Activated naive CD4-positive, alpha-beta T cell (primary cell): ENCODE measurements around the gene GGNBP2.
"Not testable (repeated sequence)": the region's sequence is repeated elsewhere in the genome, so short reads cannot be mapped to it uniquely, and the experiment has no call there.

ENCODE experiments used
- DNase-seq, 4 experiments: peaks; one replicate each; lab custom pipeline; 2025; lab: John Stamatoyannopoulos, UW

Gene GGNBP2

GRCh38 chr17:36600936-36601302 lies 56.2 kb downstream of the GGNBP2 start:
- DNase-seq, result no peak

GRCh38 chr17:36601303-36602029 lies 56.7 kb downstream of the GGNBP2 start, which contains the start of gene MRM1:
Gene MRM1, plus strand, starts transcription at chr17:36601583. Its CDS starts 228 bp downstream, at chr17:36601811.
- DNase-seq, result peak; percentile 71 to 84 (median 74)

- no peak for DNase-seq
Measured at GRCh38 chr17:36602030-36602748, 57.5 kb downstream of the GGNBP2 start.

DNA sequence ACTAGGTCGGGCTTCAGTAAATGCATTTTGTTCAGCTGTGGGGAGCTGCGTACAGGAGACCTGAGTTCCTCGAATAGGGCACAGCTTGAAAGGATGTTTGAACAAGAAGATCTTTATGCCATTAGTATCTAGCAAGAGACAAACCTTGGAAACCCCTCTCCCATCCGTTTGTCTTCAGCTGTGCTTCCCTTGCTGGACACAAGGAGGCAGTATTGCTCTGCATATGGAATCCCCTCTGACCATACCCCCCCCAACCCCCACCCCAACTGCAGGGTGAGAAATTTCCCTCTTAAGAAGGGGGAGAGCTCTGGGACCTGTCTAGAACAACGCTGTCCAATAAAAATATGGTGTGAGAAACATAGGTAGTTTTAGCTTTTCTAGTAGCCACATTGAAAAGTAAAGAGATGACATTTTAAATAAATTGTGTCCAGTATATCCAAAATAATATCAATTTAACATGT lies 58.2 kb downstream of the GGNBP2 start:
- DNase-seq, result peak in 3 of 4 experiments; percentile 24 to 41 (median 27)

- not testable (repeated sequence) for DNase-seq
Measured at GRCh38 chr17:36605028-36605427, 60.3 kb downstream of the GGNBP2 start.

DNA sequence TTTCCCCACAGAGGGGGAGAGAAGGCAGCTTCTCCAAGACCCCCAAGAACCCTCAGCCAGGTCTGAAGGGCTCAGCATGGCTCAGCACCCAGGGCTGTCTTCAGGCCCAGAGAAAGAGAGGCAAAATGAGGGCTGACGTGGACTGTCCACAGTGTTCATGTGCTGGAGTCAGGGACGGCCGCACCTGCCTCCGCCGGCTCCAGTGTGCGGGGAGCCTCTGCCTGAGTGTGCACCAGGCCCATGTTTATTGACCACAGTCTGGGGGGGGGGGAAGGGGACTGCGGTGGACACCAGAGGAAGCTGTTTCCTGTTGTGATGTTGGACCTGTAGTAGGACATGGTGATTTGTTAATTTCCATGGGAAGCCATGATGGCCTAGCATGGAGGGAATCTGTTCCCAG lies 63.6 kb downstream of the GGNBP2 start:
- no peak for DNase-seq

DNA sequence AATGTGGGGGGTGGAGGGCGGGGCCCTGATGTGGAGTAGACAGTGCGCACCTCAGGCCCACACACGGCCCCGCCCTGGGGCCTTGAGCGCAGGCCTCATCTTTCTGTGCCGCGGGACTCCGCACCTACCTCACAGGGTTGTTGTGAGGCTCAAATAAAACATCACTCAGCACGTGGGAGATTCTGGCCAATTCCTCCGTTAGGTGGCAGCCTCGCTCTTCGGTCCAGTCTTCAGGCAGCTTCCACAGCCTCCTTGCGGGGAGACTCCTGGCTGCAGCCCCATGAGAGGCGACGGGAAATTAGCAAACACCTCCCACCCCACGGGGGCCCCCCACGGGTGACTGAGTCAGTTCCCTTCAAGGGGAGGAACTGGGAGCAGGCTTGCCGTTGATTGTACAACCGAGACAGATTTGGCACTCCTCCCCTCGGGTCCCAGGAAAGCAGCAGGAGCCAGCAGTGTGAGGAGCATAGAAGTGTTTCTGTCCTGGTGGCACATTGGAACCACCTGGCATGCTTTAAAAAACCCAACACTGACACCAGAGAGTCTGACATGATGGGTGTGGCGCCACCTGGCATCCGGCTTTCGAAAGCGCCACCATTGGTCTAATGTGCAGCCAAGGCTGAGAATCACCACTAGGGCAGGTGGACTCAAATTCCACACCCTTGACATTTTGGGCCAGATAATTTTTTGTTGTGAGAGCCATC lies 64.2 kb downstream of the GGNBP2 start:
- no peak for DNase-seq

DNA sequence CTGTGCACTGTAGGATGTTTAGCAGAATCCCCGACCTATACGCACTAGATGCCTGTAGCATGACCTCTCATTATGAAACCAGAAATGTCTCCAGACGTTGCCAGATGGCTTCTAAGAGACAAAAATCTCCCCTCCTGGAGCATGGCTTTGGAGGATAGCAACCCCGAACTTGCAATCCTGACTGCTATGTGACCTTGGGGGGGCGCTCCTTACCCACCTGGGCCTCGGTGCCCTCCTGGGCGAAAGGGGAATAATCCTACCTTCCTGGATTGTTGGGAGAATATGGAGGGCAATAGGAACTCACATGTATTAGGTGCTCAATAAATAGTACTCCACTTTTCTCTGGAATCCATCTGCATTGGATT lies 64.8 kb downstream of the GGNBP2 start:
- no peak for DNase-seq

- no peak for DNase-seq
Measured at GRCh38 chr17:36610474-36610873, 65.8 kb downstream of the GGNBP2 start.

DNA sequence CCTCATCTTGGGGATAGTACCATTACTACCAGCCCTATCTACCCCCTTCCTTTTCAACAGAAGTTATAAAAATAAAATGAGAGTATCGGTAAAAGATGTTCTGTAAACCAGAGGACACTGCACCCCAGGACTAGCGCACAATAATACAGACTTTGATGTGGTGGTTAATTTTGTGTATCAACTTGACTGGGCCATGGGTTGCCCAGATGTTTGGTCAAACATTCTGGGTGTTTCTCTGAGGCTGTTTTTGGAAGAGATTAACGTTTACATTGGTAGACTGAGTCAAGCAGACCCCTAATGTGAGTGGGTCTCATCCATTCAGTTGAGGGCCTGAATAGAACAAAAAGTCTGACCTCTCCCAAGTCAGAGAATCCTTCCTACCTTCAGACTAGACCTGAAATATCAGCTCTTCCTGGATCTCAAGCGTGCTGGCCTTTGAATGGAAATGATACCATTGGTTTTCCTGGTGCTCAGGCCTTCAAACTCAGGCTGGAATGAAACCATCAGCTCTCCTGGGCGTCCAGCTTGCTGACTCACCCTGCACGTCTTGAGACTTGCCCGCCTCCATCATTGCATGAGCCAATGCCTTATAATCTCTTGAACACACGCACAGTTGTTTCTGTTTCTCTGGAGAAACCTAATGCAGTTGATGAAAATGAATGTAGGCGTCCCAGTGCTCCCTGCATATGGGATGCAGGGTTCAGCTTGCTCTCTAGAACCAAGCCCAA lies 66.8 kb downstream of the GGNBP2 start:
- DNase-seq, result no peak

GRCh38 chr17:36612323-36612722 lies 67.6 kb downstream of the GGNBP2 start:
- no peak for DNase-seq

DNA sequence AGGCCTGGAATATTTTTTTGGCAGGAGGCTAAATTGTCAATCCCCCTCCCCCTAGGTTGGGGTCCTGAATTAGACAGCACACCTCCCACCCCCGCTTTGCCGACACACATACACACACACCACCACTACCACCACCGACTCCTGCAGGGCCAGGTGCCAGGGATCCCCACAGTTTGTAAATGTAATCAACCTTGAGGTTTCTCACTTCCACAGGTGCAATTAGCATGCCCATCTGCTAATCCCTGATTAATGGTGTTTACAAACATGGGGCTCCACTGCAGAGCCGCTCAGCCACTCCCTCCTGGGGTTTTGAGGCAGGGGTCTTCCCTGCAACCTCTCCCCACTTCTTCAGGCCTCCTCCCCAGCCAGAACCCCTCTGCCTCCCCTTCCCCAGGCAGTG lies 68.4 kb downstream of the GGNBP2 start:
- no peak for DNase-seq

DNA sequence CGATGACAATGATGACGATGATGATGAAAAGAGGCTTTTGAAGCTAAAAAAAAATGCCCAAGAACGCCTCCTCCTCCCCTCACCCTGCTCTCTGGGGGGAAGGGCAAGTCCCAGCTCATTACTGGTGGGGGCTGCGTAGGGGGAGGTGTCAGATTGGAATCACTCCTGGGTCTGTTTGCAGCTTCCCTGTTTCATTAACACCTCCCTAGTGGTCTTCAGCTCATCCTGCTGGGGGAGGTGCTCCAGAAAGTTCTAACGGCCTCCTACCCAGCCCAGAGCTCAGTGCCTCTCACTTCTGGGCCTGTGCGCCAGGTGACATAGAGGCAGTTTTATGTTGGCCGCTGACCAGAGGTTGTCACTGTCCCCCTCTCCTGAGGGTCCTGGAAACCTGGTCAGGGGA lies 69.4 kb downstream of the GGNBP2 start:
- no peak for DNase-seq

- no peak for DNase-seq
Measured at GRCh38 chr17:36614933-36615332, 70.2 kb downstream of the GGNBP2 start.

DNA sequence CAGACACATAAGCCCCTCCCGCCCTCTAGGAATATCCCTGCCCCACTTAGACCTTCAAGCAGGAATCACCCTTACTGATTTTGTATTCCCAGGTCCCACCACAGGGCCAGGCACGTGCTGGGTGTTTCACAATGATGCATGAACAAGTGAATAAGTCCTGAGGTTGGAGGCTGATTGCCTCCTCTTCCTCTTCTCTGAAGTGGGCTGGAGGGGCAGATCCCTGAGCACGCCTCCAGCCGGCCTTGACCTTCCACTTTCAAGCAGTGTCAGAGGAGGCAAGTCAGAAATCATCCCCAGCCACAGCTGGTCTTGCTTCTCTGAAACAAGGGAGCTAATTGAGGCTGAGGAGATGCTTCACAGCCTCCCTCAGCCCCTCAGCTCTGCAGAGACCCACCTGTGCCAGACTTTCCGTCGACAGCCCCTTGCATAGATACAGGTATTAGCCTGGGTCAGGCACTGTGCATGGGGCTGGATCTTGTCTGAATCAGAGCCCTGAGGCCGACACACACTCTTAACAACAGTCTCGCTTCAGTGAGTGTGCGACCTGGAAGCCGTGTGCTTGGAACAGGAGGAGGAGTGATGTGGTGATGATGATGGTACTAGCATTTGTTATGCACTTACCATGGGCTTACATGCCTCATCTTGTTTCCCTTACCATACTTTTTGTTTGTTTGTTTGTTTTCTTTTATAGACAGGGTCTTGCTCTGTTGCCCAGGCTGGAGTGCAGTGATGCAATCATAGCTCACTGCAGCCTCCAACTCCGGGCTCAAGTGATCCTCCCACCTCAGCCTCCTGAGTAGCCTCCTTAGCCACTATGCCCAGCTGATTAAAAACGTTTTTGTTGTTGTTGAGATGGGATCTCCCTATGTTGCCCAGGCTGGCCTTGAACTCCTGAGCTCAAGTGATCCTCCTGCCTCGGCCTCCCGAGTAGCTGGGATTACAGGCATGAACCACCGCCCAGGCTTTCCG lies 71.6 kb downstream of the GGNBP2 start:
- DNase-seq, result no peak

- no peak for DNase-seq
Measured at GRCh38 chr17:36617773-36618172, 73.1 kb downstream of the GGNBP2 start.

- no peak for DNase-seq
Measured at GRCh38 chr17:36623281-36623680, 78.6 kb downstream of the GGNBP2 start.

DNA sequence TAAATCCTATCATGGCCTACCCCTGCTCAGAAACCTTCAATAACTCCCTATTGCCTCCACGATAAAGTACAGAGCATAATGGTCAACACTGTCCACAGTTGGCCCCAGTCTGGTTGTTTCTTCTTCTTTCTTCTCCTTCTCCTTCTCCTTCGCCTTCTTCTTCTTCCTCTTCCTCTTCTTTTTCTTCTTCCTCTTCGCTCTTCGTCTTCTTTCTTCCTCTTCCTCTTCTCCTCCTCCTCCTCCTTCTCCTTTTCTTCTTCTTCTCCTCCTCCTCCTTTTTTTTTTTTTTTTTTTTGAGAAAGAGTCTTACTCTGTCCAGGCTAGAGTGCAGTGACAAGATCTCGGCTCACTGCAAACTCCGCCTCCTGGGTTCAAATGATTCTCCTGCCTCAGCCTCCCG lies 80.5 kb downstream of the GGNBP2 start:
- no peak for DNase-seq

DNA sequence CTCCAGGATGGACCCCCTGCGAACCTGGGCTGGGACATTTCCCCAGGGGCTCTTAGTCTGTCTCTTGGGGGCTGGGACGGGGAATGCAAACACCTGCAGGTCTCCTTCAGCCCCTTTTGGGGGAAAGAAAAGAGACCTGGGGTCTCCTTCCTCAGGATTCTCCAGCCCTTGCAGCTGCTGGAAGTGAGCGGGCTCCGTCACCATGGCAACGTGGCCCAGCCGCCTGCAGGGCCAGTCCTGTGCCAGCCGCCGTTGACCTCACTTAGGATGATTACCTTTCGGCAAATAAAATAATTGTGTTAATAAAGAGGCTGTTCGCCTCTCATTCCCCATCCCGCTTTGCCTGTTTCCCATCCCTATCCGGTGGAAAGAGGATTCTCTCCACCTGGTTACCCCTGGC lies 82.4 kb downstream of the GGNBP2 start:
- no peak for DNase-seq

DNA sequence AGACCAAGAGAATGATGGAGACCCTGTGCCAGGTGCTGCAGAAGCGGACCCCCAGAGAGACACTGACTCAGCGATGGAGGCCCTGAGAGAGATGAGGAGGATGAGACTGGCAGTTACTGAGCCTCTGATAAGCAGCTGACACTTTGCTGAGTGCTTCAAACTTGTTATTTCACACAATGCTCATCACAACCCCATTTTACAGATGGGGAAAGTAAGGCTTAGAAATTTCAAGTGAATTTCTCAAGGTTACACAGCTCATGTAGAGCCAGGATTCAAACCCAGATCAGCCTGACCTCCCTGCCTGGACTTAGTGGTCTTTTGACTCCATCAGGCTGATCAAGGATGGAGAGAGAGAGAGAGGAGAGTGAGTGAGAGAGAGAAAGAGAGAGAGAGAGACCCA lies 83.9 kb downstream of the GGNBP2 start:
- no peak for DNase-seq

DNA sequence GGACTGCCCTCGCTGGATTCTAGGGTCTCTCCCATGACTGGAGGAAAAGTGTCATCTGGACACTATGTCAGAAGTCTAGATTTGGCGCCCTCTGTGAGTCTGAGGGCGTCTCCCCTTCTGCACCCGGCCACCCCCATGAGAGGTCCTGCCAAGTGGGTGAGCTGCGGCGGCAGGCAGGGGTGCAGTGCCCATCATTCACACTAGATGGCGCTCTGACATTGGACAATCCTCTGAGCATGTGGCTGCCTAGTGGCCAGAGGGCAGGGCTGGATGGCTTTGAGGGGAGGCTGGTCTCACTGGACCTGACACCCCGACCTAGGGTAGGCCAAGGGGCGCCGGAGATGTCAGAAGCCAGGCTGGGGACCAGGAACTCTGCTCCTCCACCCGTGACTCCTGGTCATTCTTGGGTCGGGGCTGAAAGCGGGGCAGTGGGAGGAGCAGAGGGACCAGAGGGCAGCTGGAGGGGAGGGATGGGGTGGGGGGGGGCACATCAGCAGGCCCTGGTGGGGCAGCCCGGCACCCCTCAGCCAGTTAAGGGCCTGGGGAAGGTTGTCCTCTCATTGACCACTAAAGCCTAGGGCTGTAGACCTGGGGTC lies 84.6 kb downstream of the GGNBP2 start:
- DNase-seq, result peak; percentile 61 to 75 (median 71)
